SU-DHL-6 (cell line): ENCODE results near the gene OSTC.

ENCODE experiments used
- EZH2phosphoT487 ChIP-seq: fragments of 200-600 bp; sonication (generic), shearing (Covaris generic); conservative IDR thresholded peaks from 2 replicates; pipeline ENCODE4 v1.6.1; 2018; ENCODE audit warnings: mild to moderate bottlenecking, antibody characterized with exemption, low read length, moderate library complexity, mixed read lengths
- TF ChIP-seq, protein P1 (sequence below): fragments of 200-600 bp; sonication (generic); IDR thresholded peaks from one replicate; pipeline ENCODE4 v1.5.1; 2017; ENCODE audit warnings: antibody characterized with exemption, mild to moderate bottlenecking, low read length, moderate library complexity; ENCODE audit not compliant: insufficient read depth, poor library complexity, severe bottlenecking

DNA sequence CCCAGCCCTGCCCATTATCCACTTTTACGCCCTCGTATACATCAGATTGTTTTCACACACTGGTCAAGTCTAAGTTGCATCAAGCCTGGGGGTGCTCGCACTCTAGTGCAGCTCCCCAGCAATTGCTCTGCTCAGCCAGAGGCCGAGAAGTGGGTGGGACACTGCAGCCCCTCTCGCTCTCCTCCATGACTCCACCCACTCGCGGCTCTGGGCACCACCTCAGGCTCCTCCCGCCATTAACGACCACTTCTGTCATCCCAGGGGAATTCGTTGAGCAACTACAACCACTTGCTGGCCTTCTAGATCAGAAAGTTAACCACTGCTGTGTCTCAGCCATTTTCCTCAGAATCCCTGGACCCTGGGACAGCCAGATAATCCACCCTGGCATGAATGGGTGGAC is 58.8 kb downstream of the OSTC start:
- TF ChIP-seq, protein P1, sequence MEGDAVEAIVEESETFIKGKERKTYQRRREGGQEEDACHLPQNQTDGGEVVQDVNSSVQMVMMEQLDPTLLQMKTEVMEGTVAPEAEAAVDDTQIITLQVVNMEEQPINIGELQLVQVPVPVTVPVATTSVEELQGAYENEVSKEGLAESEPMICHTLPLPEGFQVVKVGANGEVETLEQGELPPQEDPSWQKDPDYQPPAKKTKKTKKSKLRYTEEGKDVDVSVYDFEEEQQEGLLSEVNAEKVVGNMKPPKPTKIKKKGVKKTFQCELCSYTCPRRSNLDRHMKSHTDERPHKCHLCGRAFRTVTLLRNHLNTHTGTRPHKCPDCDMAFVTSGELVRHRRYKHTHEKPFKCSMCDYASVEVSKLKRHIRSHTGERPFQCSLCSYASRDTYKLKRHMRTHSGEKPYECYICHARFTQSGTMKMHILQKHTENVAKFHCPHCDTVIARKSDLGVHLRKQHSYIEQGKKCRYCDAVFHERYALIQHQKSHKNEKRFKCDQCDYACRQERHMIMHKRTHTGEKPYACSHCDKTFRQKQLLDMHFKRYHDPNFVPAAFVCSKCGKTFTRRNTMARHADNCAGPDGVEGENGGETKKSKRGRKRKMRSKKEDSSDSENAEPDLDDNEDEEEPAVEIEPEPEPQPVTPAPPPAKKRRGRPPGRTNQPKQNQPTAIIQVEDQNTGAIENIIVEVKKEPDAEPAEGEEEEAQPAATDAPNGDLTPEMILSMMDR = no peak
- no peak for TF ChIP-seq EZH2phosphoT487
